Type B pancreatic cell (in vitro differentiated cells): ENCODE measurements around the gene NMRAL1. TPM values are rescaled to one million over a fixed set of nuclear protein-coding genes. Genes with fewer than 3 reads are reported as not detected.

Source experiments
- DNase-seq: peaks from one replicate; pipeline ENCODE4 v3.0.0; 2021; ENCODE audit warnings: mixed read lengths; ENCODE audit not compliant: unreplicated experiment; ENCODE audit errors: extremely low spot score
- H3K27ac Mint-ChIP-seq: 2 replicates; pipeline ENCODE4 v1.8.0; 2021; ENCODE audit warnings: mild to moderate bottlenecking, mixed read lengths
- H3K27me3 Mint-ChIP-seq: 2 replicates; pipeline ENCODE4 v1.8.0; 2021; ENCODE audit warnings: mixed read lengths
- H3K36me3 Mint-ChIP-seq: 2 replicates; pipeline ENCODE4 v1.8.0; 2021; ENCODE audit warnings: mixed read lengths
- H3K4me1 Mint-ChIP-seq: one replicate; pipeline ENCODE4 v1.8.0; 2021; ENCODE audit warnings: mixed read lengths; ENCODE audit not compliant: unreplicated experiment
- H3K4me3 Mint-ChIP-seq: 2 replicates; pipeline ENCODE4 v1.8.0; 2021; ENCODE audit warnings: mild to moderate bottlenecking, mixed read lengths
- H3K9me3 Mint-ChIP-seq: 2 replicates; pipeline ENCODE4 v1.8.0; 2021; ENCODE audit warnings: mixed read lengths
- CTCF ChIP-seq: fragments of 200-600 bp; sonication (generic); conservative IDR thresholded peaks from 2 replicates; pipeline ENCODE4 v1.5.0; 2021; ENCODE audit warnings: antibody characterized with exemption, mild to moderate bottlenecking
- total RNA-seq: library from RNA; stranded (reverse); gene quantifications from 2 replicates; pipeline ENCODE4 v1.2.1, GENCODE V29; 2021; ENCODE audit warnings: low replicate concordance

Gene NMRAL1
- total RNA-seq, 1 donor from 2014 or later = 49.1 TPM

GRCh38 chr16:4442371-4442770 is 32.1 kb downstream of the NMRAL1 start:
- Mint-ChIP-seq H3K4me3 (no peak overlapping the region), H3K4me1 (no peaks in the 10 kb centered on the region), H3K9me3 (no peaks in the 10 kb centered on the region), H3K27me3 (no peaks in the 10 kb centered on the region), H3K27ac (no peak overlapping the region), H3K36me3 (peaks cover 15% of the 10 kb centered on the region)
- TF ChIP-seq CTCF = no peak
- DNase-seq = no peak

- H3K4me3 Mint-ChIP-seq = no peak overlapping the region
- H3K27me3 Mint-ChIP-seq = no peaks in the 10 kb centered on the region
- no peak for TF ChIP-seq CTCF
- no peaks in the 10 kb centered on the region for H3K4me1 Mint-ChIP-seq
- no peak overlapping the region for H3K27ac Mint-ChIP-seq
- no peaks in the 10 kb centered on the region for H3K9me3 Mint-ChIP-seq
- no peak for DNase-seq
- H3K36me3 Mint-ChIP-seq = peaks cover 7% of the 10 kb centered on the region
Measured at GRCh38 chr16:4437366-4437765, 37.1 kb downstream of the NMRAL1 start.

GRCh38 chr16:4435337-4436067 is 38.9 kb downstream of the NMRAL1 start:
- H3K27me3 Mint-ChIP-seq = no peaks in the 10 kb centered on the region
- H3K4me3 Mint-ChIP-seq = no peak overlapping the region
- DNase-seq = no peak
- peaks cover 6% of the 10 kb centered on the region for H3K36me3 Mint-ChIP-seq
- H3K27ac Mint-ChIP-seq = no peak overlapping the region
- H3K4me1 Mint-ChIP-seq = no peaks in the 10 kb centered on the region
- no peak for TF ChIP-seq CTCF
- no peaks in the 10 kb centered on the region for H3K9me3 Mint-ChIP-seq

GRCh38 chr16:4433914-4434787 is 40.3 kb downstream of the NMRAL1 start:
- no peaks in the 10 kb centered on the region for H3K9me3 Mint-ChIP-seq
- no peaks in the 10 kb centered on the region for H3K27me3 Mint-ChIP-seq
- peaks cover 6% of the 10 kb centered on the region for H3K36me3 Mint-ChIP-seq
- DNase-seq = no peak
- no peak overlapping the region for H3K4me3 Mint-ChIP-seq
- peak overlapping the region; percentile 16 for H3K27ac Mint-ChIP-seq
- no peaks in the 10 kb centered on the region for H3K4me1 Mint-ChIP-seq
- no peak for TF ChIP-seq CTCF

- no peaks in the 10 kb centered on the region for H3K9me3 Mint-ChIP-seq
- peaks cover 4% of the 10 kb centered on the region for H3K4me1 Mint-ChIP-seq
- H3K27ac Mint-ChIP-seq = peak overlapping the region; percentile 16
- no peaks in the 10 kb centered on the region for H3K27me3 Mint-ChIP-seq
- no peak overlapping the region for H3K4me3 Mint-ChIP-seq
- H3K36me3 Mint-ChIP-seq = peaks cover 10% of the 10 kb centered on the region
- DNase-seq = no peak
- TF ChIP-seq CTCF = no peak
Measured at GRCh38 chr16:4433228-4433627, 41.2 kb downstream of the NMRAL1 start.
